Astrocyte (in vitro differentiated cells and primary cell): ENCODE measurements around the gene FBXO3.

Experiments used
- EZH2 ChIP-seq: IDR thresholded peaks from 2 replicates; pipeline ENCODE4 v1.6.1; 2012; ENCODE audit warnings: mild to moderate bottlenecking, low read length, inconsistent platforms; ENCODE audit not compliant: insufficient read depth
- TF ChIP-seq, protein P1 (sequence below): IDR thresholded peaks from 2 replicates; pipeline ENCODE4 v1.5.1; 2011; ENCODE audit warnings: low read depth, mild to moderate bottlenecking, inconsistent platforms, low read length, moderate library complexity; ENCODE audit not compliant: insufficient read depth

DNA sequence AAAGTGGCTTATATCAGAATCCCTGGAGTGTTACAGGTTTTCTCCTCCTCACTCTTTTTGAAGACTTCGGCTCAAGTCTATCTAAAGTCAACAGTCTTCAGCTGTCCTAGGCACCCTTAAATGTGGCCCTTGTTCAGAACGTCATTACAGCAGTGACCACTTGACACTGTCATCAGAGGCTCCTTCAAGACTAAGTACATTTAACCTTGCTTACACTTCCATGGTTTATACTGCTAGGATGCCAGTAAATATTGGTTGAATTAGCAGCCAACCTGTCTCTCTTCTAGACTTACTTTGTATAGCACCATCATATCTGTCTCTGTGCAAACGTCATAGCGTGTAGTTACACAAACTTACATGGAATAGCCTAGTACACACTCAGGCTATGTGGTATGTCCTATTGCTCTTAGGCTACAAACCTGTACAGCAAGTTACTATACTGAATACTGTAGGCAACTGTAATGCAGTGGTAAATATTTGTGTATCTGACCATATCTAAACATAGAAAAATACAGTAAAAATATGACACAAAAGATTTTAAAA, 60.4 kb downstream of the FBXO3 start:
- TF ChIP-seq, protein P1, sequence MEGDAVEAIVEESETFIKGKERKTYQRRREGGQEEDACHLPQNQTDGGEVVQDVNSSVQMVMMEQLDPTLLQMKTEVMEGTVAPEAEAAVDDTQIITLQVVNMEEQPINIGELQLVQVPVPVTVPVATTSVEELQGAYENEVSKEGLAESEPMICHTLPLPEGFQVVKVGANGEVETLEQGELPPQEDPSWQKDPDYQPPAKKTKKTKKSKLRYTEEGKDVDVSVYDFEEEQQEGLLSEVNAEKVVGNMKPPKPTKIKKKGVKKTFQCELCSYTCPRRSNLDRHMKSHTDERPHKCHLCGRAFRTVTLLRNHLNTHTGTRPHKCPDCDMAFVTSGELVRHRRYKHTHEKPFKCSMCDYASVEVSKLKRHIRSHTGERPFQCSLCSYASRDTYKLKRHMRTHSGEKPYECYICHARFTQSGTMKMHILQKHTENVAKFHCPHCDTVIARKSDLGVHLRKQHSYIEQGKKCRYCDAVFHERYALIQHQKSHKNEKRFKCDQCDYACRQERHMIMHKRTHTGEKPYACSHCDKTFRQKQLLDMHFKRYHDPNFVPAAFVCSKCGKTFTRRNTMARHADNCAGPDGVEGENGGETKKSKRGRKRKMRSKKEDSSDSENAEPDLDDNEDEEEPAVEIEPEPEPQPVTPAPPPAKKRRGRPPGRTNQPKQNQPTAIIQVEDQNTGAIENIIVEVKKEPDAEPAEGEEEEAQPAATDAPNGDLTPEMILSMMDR: no peak
- TF ChIP-seq EZH2: no peak
